ENCODE measurements around the gene BNC1.

- TF ChIP-seq GATA2 (IDR thresholded peaks at IDR 0.05; ENCODE audit: low read depth, low read length): no peak
- TF ChIP-seq GATA3 (IDR thresholded peaks at IDR 0.05; ENCODE audit: low read depth, low read length): no peak
Measured at GRCh38 chr15:83324799-83325198, 40.3 kb upstream of the BNC1 start.
